Ishikawa (cell line): Measurements from ENCODE around the gene TUBB1.

Source experiments
- CEBPB ChIP-seq: IDR thresholded peaks from 2 replicates; pipeline ENCODE4 v1.6.1; 2012
- CREB1 ChIP-seq: IDR thresholded peaks from 2 replicates; pipeline ENCODE4 v1.6.1; 2012; ENCODE audit warnings: low read depth
- EGR1 ChIP-seq: IDR thresholded peaks from 2 replicates; pipeline ENCODE4 v1.6.1; 2012
- EP300 ChIP-seq: IDR thresholded peaks from 2 replicates; pipeline ENCODE4 v1.6.1; 2012; ENCODE audit warnings: borderline replicate concordance
- FOXM1 ChIP-seq: IDR thresholded peaks from 2 replicates; pipeline ENCODE4 v1.6.1; 2012; ENCODE audit warnings: low read depth, borderline replicate concordance
- MAX ChIP-seq: IDR thresholded peaks from 2 replicates; pipeline ENCODE4 v1.6.1; 2012
- NFIC ChIP-seq: IDR thresholded peaks from 2 replicates; pipeline ENCODE4 v1.6.1; 2012
- RAD21 ChIP-seq: IDR thresholded peaks from 2 replicates; pipeline ENCODE4 v1.6.1; 2012; ENCODE audit warnings: low read depth
- REST ChIP-seq: IDR thresholded peaks from 2 replicates; pipeline ENCODE4 v1.6.1; 2012; ENCODE audit warnings: low read depth, mild to moderate bottlenecking
- TAF1 ChIP-seq: IDR thresholded peaks from 2 replicates; pipeline ENCODE4 v1.6.1; 2012; ENCODE audit warnings: low read depth, mild to moderate bottlenecking
- TCF12 ChIP-seq: IDR thresholded peaks from 2 replicates; pipeline ENCODE4 v1.6.1; 2012; ENCODE audit warnings: low read depth
- TEAD4 ChIP-seq: IDR thresholded peaks from 2 replicates; pipeline ENCODE4 v1.6.1; 2012
- YY1 ChIP-seq: IDR thresholded peaks from 2 replicates; pipeline ENCODE4 v1.6.1; 2012; ENCODE audit warnings: low read depth
- ZBTB7A ChIP-seq: IDR thresholded peaks from 2 replicates; pipeline ENCODE4 v1.6.1; 2012; ENCODE audit warnings: low read depth
- TF ChIP-seq, protein P1 (sequence below): IDR thresholded peaks from 2 replicates; pipeline ENCODE4 v1.6.1; 2012

TUBB1 gene

GRCh38 chr20:59015812-59016711 lies 3.2 kb upstream of the TUBB1 start:
- no peak for TF ChIP-seq CEBPB
- no peak for TF ChIP-seq NFIC
- no peak for TF ChIP-seq EP300
- TF ChIP-seq EGR1 = no peak
- TF ChIP-seq YY1 = no peak
- no peak for TF ChIP-seq REST
- TF ChIP-seq, protein P1, sequence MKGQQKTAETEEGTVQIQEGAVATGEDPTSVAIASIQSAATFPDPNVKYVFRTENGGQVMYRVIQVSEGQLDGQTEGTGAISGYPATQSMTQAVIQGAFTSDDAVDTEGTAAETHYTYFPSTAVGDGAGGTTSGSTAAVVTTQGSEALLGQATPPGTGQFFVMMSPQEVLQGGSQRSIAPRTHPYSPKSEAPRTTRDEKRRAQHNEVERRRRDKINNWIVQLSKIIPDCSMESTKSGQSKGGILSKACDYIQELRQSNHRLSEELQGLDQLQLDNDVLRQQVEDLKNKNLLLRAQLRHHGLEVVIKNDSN = no peak
- no peak for TF ChIP-seq RAD21
- no peak for TF ChIP-seq CREB1
- no peak for TF ChIP-seq TCF12
- TF ChIP-seq TAF1 = no peak
- TF ChIP-seq FOXM1 = no peak
- TF ChIP-seq ZBTB7A = no peak
- TF ChIP-seq TEAD4 = no peak
- no peak for TF ChIP-seq MAX

DNA sequence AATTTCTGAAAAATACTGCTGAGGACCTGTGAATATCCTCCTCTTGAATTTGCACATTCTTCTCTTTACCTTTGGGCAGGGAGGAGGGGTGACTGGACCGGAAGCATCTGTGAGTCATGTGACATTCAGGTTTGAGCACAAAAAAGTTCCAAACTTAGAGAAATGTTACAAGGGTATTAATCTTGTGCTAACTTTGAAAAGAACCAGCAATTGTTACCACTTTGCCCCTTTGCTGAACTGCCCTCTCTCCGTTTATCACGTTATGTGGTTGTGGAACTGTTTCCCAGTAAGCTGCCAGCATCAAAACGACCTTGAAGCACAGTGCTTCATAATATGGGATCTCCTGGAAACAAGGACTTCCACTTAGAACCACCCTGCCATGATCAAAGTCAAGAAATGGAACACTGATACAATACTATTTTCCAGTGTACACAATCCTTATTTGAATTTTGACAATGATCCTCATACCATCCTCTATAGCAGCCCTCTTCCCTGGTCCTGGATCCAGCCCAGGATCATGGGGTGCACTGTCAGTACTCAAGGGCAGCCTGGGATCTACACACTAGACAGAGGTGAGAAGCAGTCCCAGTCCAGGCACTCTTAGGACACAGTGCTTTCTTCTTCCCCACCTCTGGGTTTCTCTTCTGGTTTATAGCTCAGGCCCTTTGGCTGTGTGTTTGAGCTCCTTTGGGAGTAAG lies 2.3 kb upstream of the TUBB1 start:
- TF ChIP-seq CEBPB = no peak
- TF ChIP-seq, protein P1 = peak; percentile 46; the same call in 1 of the 2 replicates
- TF ChIP-seq YY1 = no peak
- no peak for TF ChIP-seq NFIC
- TF ChIP-seq CREB1 = no peak

- no peak for TF ChIP-seq TCF12
- TF ChIP-seq YY1 = no peak
- no peak for TF ChIP-seq EP300
- TF ChIP-seq RAD21 = no peak
- no peak for TF ChIP-seq REST
- TF ChIP-seq CEBPB = no peak
- no peak for TF ChIP-seq NFIC
- TF ChIP-seq EGR1 = no peak
These were observed 1.6 kb upstream of the TUBB1 start for GRCh38 chr20:59017493-59018231.

DNA sequence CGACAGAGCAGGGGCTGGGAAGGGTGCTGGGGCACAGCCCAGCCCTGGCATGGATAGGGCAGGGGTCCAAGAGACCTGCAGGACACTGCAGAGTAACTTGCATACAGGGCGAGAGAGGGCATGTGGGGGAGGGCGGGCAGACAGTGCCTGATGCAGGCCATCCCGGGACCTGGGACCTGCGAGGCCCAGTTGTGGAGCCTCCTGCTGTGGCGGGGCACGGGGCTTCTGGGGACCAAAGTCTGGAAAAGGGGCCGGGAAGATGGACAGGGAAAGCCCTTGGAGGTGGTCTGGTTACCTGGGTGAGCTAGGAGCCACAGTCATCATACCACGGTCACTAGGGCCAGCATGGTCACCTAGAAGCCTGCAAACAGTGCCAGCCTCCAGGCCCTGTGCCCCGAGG lies 412 bp upstream of the TUBB1 start:
- no peak for TF ChIP-seq EGR1
- TF ChIP-seq CEBPB = no peak
- no peak for TF ChIP-seq CREB1
- no peak for TF ChIP-seq EP300
- TF ChIP-seq MAX = no peak
- TF ChIP-seq REST = no peak
- no peak for TF ChIP-seq YY1
- no peak for TF ChIP-seq TCF12
